Stimulated activated CD4-positive, alpha-beta T cell treated with anti-CD3 and anti-CD28 coated beads, Interleukin-2, amount 100 ng/mL, for 48 hours (primary cell): ENCODE measurements around the gene TMEM245.

Experiments
- DNase-seq, 2 donors: peaks; one replicate each; pipeline ENCODE4 v3.0.0-alpha.2; 2020

TMEM245 gene

DNA sequence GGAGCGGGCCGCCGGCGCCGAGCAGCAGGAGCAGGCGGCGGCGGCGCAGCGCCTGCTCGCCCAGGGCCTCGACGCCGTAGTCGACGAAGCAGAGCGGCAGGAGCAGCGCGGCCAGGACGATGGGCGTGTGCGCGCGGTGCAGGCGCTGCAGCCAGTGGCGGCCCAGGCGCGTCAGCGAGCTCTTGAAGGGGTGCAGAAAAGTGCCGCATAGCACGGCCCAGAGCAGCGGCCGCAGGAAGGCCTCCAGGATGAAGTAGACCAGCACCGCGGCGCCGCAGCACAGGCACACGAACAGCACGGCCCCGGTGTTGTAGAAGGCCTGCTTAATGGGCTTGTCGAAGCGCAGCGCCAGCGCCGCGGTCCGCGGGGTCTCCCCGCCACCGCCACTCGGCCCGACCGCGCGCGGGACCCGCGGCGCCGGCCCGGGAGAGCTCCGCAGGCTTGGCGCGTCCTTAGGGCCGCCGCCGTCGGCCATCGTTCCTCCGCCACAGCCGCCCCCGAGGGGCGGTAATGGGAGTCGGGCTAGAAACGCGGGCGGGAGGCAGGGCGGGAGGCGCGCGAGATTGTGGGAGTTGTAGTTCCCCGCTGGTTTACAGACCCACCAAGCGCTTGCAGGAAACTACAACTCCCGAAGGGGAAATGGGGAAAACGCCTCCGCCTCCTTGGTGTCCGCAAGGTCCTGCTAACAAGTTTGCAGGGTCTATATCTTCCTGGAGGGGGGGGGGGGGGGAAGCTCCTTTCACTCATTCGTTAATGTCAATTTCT lies at the start of gene TMEM245:
Gene TMEM245 (minus strand): TSS at position 509 of the 765 bp plus-strand sequence. CDS start 34 bp downstream, at position 475.
- DNase-seq, result peak; percentile 86 to 87

DNA sequence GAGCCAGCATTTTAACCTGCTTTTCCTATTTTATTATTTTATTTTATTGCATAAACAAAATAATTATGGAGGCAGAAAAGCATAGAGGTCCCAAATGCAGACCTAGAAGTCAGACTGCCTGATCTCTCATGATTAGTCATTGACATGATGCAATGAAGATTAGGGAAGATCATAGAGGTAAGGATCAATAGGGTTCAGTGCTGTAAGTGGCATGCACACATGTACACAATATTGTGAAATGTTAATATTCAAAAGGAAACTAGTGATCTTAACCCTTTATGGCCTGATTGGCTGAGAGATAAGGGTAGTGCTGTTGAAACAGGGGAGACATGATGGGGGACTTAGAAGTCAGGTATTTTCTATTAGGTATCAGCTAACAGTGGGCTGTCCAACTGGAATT lies 48.4 kb upstream of the TMEM245 start:
- DNase-seq, result no peak

DNA sequence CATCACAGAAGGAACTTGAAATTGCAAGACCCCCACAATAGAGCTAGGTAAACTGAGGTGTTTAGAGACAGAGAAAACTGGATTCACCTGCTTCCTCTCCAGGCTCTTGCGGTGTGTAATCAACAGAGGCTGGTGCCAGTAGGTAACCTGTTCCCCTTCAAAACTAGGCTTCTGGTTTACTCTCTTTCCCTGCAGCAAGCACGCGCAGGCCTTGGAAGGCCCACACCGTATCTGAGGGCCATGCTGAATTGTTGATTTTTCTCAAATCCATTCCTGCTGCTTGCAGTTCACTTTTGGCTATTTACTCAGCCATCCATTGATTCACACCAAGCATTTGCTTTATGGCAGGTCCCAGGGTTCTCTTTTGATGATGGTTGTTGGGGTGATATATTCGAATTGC lies 48.0 kb upstream of the TMEM245 start:
- DNase-seq, result no peak

- no peak for DNase-seq
Observed at GRCh38 chr9:109166771-109167601, 47.2 kb upstream of the TMEM245 start, which contains the start of gene FRRS1L. TSS of gene FRRS1L (minus strand) at chr9:109167249. CDS start at chr9:109167138, 111 bp downstream.

- no peak for DNase-seq
Observed at GRCh38 chr9:109166171-109166770, 46.5 kb upstream of the TMEM245 start.

DNA sequence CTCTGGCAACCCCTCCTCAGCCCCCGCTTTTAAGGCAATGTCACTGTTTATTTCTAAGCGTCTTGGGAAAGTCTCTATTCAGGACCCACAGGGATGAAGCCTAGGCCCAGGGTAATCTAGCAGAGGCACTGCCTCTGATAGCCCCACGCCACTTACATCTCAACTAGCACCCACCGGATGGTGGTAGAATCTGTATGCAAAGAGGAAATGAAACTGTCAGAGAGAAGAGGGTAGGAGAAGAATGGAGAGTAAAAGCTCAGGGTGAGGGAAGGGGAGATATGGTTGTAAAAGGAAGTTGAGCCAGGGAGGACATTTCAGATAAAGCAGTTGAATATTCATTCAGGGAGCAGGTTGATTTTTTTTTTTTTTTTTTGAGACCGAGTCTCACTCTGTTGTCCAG lies 44.3 kb upstream of the TMEM245 start:
- DNase-seq, result no peak

DNA sequence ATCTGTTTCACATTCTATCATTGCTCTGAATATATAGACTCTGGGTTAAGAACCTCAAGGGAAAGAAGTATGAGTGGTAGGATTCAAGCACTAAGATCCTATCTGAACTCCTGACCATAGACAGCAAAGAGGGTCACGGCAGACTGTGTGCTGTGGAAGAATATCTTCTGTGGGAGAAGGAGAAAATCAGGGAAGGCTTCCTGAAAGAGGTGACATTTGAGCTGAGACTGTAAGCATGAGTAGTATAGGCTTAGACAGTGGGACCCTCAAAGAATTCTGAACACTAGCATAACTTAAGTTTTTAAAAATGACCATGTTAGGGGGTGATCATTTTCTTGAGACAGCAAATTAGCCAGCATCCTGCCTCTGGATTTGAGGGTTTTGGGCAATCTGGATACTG lies 43.4 kb upstream of the TMEM245 start:
- DNase-seq, result no peak

DNA sequence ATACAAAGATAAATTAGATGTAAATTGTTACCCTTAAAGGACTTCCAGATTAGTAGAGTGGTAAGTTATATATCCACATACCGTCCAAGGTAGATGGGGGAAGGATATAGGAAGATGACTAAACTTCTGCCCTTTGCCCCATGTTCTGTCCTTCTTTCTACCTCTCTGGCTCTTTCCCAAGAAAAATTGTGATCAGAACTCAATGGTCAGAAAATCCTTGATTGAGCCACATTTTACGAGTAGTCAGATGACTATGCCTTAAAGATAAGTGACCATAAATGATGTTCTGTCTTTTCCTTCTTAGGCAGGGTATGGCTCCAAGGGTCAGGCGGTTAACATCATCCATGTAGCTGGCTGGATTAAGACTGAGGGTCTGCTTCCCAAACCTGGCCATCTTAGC lies 42.9 kb upstream of the TMEM245 start:
- no peak for DNase-seq

DNA sequence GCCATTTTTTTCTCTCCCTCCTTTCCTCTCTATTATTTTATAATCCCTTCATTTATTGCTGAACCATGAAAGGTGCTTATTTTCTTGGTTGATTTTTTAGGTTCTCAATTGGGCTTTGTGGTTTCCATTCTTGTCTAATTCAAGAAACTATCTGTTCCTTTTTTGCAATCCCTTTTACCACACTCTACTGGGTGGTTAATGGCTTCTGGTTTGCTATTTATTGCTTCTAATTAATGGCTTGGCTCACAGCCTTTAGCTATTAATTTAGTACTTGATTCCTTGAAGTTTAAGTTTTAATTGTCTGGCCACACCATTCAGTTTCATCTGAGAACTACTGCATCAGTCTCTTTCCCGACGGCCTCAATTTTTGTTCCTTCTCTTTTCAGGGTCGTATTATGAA lies 41.7 kb upstream of the TMEM245 start:
- DNase-seq, result no peak

GRCh38 chr9:109159583-109159982 lies 39.8 kb upstream of the TMEM245 start:
- no peak for DNase-seq

GRCh38 chr9:109158651-109159050 lies 38.9 kb upstream of the TMEM245 start:
- no peak for DNase-seq

- DNase-seq, result no peak
Observed at GRCh38 chr9:109156708-109157107, 37.0 kb upstream of the TMEM245 start.

DNA sequence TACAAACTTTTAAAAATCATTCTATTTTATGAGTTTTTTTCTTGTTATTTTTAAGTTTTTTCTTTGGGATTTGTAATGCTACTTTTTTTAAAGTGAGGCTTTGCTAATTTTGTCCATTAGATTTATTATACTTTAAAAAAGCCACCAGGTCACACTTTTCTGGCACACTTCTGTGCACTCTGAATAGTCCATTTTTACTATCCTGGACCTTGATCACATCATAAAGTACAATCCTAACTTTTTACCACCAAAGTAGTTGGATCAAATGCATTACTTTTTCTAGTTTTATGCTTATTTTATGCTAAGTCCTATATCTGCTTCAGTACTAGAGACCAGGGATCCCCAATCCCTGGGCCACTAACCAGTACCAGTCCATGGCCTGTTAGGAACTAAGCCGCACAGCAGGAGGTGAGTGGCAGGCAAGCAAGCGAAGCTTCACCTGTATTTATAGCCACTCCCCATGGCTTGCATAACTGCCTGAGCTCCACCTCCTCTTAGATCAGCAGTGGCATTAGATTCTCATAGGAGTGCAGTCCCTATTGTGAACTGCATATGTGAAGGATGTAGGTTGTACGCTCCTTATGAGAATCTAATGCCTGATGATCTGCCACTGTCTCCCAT lies 31.3 kb upstream of the TMEM245 start:
- DNase-seq, result no peak

DNA sequence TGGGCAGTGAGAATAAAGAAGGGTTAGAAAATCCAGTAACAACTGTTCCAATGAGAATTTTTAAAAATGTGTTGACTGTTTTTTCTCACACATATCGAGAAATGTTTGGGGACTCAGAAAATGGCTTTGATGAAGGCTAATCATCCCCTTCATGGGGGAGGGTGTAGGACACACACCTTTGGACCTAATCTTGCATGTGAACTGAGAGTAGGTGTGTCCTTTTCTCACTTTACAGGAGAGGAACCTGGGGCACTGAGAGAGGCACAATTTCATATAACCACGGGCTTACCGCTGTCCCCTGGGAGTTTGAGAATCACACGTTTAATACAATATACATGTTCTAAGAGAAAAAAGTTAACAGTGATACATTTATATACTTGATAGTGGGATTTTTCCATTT lies 30.0 kb upstream of the TMEM245 start:
- no peak for DNase-seq

DNA sequence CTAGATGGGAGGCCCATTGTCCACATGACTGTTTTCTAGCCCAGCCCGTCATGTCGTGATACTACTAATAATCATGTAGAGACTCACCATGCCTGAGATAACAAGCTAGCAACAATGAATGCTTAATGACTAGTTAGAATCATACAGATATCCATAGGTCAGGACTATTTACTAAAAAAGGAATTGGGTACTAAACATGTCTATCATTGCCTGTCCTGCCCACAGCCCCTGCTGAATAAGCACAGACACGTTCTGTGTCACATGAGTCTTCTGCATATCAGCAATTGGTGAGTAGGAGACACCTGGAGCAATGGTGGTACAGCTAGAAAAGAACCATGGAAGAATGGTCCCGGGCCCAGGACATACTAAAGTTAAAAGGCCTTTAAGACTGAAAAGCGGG lies 29.3 kb upstream of the TMEM245 start:
- DNase-seq, result no peak

- no peak for DNase-seq
Observed at GRCh38 chr9:109145051-109145450, 25.3 kb upstream of the TMEM245 start.

DNA sequence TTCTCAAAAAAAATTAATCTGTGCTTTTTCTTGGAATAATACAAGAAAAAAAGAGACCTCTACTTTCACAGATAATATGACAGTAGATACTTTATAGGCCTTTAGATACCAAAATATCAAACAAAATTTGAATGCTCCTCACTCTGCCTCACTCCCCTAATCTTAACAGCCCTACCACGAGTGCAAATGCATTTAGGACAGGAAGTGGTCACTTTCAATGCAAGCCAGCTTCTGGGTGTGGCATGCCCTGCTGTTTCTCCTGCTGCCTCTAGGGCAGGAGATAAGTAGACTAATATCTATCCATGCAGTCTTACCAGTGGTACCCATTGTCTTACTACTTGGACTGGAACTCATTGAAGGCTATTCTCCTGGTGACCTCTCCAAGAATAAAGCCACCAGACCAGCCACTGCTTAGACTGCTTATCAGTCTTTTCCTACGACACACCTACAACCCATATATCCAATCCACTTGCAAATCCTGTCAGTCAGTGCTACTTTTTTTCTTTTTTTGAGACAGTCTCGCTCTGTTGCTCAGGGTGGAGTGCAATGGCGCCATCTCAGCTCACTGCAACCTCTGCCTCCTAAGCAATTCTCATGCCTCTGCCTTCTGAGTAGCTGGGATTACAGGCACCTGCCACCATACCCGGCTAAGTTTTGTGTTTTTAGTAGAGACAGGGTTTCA lies 24.3 kb upstream of the TMEM245 start:
- DNase-seq, result no peak

- DNase-seq, result no peak
Observed at GRCh38 chr9:109141375-109141774, 21.6 kb upstream of the TMEM245 start.

DNA sequence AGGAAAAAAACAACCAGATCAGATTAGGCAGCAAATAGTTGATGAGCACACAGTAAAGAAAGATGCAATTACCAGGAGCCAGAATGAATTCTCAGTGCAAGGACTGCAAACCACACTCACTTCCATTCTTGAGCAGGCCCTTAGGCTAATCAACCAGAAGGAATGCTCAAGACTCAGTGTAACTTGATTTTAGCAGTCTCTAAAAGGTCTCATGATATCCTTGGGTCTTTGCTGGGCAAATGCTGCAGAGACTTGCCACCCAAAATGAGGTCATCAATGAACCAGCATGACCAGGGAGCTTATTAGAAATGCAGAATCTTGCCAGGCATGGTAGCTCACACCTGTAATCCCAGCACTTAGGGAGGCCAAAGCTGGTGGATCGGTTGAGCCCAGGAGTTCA lies 20.1 kb upstream of the TMEM245 start:
- no peak for DNase-seq

DNA sequence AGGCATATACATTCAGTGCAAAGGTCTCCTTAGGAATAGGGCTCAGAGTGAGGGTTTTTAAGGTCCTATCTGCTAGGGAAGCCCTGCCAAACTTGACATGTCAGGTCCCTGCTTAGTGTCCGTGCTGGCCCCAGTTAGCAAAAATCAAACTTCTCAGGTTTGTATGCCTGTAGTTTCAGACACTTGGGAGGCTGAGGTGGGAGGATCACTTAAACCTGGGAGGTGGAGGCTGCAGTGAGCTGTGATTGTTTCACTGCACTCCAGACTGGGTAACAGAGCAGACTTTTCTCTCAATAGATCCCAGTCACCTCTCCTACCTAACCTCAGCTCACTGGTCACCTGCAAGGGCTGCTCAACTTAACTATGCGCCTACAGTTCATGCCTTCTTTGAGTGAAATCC lies 18.7 kb upstream of the TMEM245 start:
- no peak for DNase-seq

DNA sequence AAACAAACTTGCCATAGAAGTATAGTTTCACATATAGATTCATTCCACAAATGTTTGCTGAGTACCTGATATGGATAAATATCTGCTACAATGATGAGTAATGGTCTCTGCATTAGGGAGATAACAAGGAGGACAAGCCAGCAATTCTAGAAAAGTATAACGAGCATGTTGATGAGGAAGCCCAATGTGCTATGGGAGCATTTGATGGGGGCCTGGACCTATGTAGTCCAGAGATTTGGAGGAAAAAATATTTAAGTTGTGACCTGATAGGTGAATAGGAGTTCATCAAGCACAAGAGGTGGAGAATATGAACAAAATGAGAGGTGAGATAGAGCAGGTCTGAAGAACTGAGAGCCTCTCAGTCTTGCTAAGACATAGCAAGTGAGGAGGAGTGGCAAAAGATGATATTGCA lies 14.4 kb upstream of the TMEM245 start:
- no peak for DNase-seq

DNA sequence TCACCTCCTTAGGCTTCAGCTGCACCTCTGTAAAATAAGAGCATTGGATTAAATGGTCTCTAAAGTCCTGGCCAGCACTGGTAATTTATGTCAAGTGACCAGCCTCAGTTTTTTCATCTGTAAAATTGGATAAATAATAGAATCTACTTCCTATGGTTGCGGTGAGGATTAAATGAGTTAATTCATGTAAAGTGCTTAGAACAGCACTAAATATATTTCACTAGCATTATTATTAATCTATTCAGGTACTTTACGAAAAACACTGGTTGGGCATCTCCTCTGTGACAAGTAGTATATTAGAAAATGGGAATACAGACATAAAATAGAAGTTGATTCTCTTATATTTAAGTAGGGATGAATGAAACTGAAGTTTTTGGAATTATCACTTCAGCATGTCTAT lies 13.8 kb upstream of the TMEM245 start:
- no peak for DNase-seq

DNA sequence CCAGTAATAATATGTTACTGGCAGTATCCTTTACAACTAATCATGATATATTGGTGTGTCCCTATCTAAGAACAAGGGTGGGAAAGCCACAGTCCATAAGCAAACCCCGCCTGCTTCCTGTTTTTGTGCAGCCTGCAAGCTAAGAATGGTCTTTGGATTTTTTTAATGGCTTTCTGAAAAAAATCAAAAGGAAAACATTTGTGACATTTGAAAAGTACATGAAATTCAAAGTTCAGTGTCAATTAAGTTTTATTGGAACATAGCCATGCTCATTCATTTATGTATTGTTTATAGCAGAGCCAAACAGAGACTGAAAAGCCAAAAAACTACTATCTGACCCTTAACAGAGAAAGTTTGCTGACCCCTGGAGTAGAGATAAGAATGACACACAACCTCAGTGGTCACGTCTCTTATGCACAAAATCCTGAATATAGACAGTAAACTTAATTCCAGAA lies 12.8 kb upstream of the TMEM245 start:
- no peak for DNase-seq
